Measurements from ENCODE around the gene SAFB2. TPM values are rescaled to one million over a fixed set of nuclear protein-coding genes. Genes with fewer than 3 reads are reported as not detected.

Gene SAFB2
- polyA plus RNA-seq, 2 of the 4 experiments (the other 2 are of a cell fraction), result 33.2 to 51.2 TPM

DNA sequence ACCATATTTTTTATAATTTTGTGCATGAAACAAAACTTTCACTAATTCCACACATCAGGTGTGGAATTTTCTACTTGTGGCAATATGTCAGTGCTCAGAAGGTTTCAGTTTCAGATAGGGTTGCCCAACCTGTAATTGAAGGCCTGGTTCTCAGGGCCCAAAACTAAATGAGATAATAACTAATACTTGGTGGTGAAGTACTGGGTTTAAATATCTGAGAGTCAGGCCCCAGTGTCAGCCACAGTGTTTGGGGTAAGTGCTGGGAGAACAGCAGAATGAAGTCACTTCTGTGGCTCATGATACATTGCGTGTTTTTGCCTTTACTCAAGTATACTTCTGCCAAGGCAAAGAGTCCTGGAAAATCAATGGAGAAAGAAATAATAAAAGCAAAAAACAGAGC lies 5.9 kb upstream of the SAFB2 start:
- CTCF ChIA-PET, result no interaction called here
- TF ChIP-seq RCOR1 (IDR thresholded peaks at IDR 0.05; ENCODE audit: low read depth, low read length) (no peak), NFE2L2 (conservative IDR thresholded peaks at IDR 0.05; ENCODE audit: low read length) (no peak), RNF2 (IDR thresholded peaks at IDR 0.05; ENCODE audit: borderline replicate concordance, low read depth) (no peak), JUNB (IDR thresholded peaks at IDR 0.05) (no peak), KDM5A (IDR thresholded peaks at IDR 0.05) (no peak), CBX2 (IDR thresholded peaks at IDR 0.05; ENCODE audit: borderline replicate concordance, low read depth) (no peak), RARB (CRISPR knock-in tag; IDR thresholded peaks at IDR 0.05) (no peak), POLR2AphosphoS2 (conservative IDR thresholded peaks at IDR 0.05; ENCODE audit: low read length) (no peak), HOXB5 (CRISPR knock-in tag; IDR thresholded peaks at IDR 0.05) (no peak), RFX5 (IDR thresholded peaks at IDR 0.05) (no peak), HDAC2 (IDR thresholded peaks at IDR 0.05) (no peak)
- TF ChIP-seq, protein P1, sequence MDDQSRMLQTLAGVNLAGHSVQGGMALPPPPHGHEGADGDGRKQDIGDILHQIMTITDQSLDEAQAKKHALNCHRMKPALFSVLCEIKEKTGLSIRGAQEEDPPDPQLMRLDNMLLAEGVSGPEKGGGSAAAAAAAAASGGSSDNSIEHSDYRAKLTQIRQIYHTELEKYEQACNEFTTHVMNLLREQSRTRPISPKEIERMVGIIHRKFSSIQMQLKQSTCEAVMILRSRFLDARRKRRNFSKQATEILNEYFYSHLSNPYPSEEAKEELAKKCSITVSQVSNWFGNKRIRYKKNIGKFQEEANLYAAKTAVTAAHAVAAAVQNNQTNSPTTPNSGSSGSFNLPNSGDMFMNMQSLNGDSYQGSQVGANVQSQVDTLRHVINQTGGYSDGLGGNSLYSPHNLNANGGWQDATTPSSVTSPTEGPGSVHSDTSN (IDR thresholded peaks at IDR 0.05), result no peak
- TF ChIP-seq, protein P2, sequence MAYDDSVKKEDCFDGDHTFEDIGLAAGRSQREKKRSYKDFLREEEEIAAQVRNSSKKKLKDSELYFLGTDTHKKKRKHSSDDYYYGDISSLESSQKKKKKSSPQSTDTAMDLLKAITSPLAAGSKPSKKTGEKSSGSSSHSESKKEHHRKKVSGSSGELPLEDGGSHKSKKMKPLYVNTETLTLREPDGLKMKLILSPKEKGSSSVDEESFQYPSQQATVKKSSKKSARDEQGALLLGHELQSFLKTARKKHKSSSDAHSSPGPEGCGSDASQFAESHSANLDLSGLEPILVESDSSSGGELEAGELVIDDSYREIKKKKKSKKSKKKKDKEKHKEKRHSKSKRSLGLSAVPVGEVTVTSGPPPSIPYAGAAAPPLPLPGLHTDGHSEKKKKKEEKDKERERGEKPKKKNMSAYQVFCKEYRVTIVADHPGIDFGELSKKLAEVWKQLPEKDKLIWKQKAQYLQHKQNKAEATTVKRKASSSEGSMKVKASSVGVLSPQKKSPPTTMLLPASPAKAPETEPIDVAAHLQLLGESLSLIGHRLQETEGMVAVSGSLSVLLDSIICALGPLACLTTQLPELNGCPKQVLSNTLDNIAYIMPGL (CRISPR knock-in tag; IDR thresholded peaks at IDR 0.05; ENCODE audit: borderline replicate concordance), result no peak
- TF ChIP-seq, protein P3, sequence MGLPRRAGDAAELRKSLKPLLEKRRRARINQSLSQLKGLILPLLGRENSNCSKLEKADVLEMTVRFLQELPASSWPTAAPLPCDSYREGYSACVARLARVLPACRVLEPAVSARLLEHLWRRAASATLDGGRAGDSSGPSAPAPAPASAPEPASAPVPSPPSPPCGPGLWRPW (IDR thresholded peaks at IDR 0.05), result no peak
- TF ChIP-seq, protein P4, sequence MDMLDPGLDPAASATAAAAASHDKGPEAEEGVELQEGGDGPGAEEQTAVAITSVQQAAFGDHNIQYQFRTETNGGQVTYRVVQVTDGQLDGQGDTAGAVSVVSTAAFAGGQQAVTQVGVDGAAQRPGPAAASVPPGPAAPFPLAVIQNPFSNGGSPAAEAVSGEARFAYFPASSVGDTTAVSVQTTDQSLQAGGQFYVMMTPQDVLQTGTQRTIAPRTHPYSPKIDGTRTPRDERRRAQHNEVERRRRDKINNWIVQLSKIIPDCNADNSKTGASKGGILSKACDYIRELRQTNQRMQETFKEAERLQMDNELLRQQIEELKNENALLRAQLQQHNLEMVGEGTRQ (IDR thresholded peaks at IDR 0.05), result no peak
- no peak overlapping the region for H3K4me2 ChIP-seq
- FAIRE-seq, result no peak
- WGBS (ENCODE audit: missing lambda C conversion rate), result 93% methylated on average over 1 of the region's 1 CpG
- H3K9me3 ChIP-seq, result no peaks in the 10 kb centered on the region
- no peak for DNase-seq (ENCODE audit: low read depth in 1 of 2, low spot score in 1 of 2)
- POLR2A ChIA-PET, result no interaction called here
- H3K27ac ChIP-seq, result no peak overlapping the region
- no peak for ATAC-seq
- H3K4me1 ChIP-seq, result peaks cover 23% of the 10 kb centered on the region; the same call in 2 of the 3 replicates
- no peak overlapping the region for H3K4me3 ChIP-seq

DNA sequence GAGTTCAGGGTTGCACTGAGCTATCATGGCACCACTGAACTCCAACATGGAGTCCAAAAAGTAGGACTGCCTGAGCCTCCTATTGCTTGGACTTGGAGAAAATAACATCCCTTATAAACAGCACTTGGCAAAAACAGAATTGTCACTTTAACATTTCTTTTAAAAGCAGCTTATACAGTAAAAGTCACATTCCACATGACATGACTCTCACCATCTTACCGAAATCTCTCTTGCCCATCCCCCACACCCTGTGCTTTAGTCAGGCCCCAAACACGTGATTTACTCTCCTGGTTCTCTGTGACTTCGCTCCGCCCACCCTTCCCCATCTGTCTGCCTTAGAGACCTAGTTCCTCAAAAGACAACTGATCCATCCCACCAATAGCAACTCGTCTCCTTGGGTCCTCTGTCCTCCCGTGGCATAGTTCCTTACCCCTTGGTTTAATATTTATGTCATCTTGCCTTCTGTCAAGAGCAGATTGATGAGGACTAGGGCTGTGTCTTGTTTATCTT lies 4.9 kb upstream of the SAFB2 start:
- FAIRE-seq (no peak), DNase-seq (ENCODE audit: low read depth in 1 of 2, low spot score in 1 of 2) (no peak), ATAC-seq (no peak)
- TF ChIP-seq HEYL (CRISPR knock-in tag; IDR thresholded peaks at IDR 0.05), result no peak
- no peak for TF ChIP-seq RFX5 (IDR thresholded peaks at IDR 0.05)
- TF ChIP-seq ESRRA (IDR thresholded peaks at IDR 0.05; ENCODE audit: borderline replicate concordance, low read length), result no peak
- no peak for TF ChIP-seq HOXB5 (CRISPR knock-in tag; IDR thresholded peaks at IDR 0.05)
- TF ChIP-seq POLR2A (IDR thresholded peaks at IDR 0.05; ENCODE audit: low read length), result no peak
- Histone ChIP-seq H3K4me2 (no peak overlapping the region), H3K9me3 (no peaks in the 10 kb centered on the region), H3K4me3 (no peak overlapping the region), H3K4me1 (peaks cover 23% of the 10 kb centered on the region; the same call in 2 of the 3 replicates), H3K27ac (no peak overlapping the region)
- CTCF ChIA-PET, result interaction anchor here (0.7 kb wide), 1 partner anchor 62 kb away, joined by 5 read pairs; no protein-coding TSS in a partner anchor
- 82% methylated on average over 6 of the region's 6 CpGs for WGBS (ENCODE audit: missing lambda C conversion rate)
- POLR2A ChIA-PET, result no interaction called here

DNA sequence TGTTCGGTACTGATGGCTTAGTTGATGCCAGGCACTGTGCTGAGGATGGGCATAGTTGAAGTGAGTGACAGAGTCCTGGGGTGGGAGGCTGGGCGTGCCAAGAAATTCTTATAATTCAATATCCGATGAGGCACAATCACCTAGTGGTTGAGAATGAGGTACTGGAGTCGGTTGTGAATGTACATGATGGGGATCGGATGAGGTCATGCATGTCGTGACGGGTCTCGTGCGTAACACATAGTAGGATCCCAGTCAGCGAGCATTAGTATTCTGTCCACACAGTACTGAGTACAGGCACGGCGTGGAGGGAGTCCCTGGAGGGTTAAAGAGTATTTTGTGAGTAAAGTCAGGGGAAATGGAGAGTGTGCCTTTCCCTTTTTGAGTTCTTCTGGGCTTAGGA lies 3.1 kb upstream of the SAFB2 start:
- Histone ChIP-seq H3K4me1 (peaks cover 22% of the 10 kb centered on the region), H3K9me3 (no peaks in the 10 kb centered on the region), H3K4me2 (peak overlapping the region; percentile 89; the same call in 1 of the 3 replicates), H3K4me3 (no peak overlapping the region), H3K27ac (no peak overlapping the region)
- ChIA-PET CTCF (interaction anchor here (0.6 kb wide), 1 partner anchor 630 kb away, joined by 3 read pairs; no protein-coding TSS in a partner anchor), POLR2A (no interaction called here)
- no peak for ATAC-seq
- DNase-seq (ENCODE audit: low read depth in 1 of 2, low spot score in 1 of 2), result no peak
- TF ChIP-seq, protein P2 (CRISPR knock-in tag; IDR thresholded peaks at IDR 0.05; ENCODE audit: borderline replicate concordance), result no peak
- TF ChIP-seq HEYL (CRISPR knock-in tag; IDR thresholded peaks at IDR 0.05) (no peak), JUNB (IDR thresholded peaks at IDR 0.05) (no peak), RCOR1 (IDR thresholded peaks at IDR 0.05; ENCODE audit: low read depth, low read length) (no peak), POLR2AphosphoS2 (conservative IDR thresholded peaks at IDR 0.05; ENCODE audit: low read length) (no peak), EHMT2 (IDR thresholded peaks at IDR 0.05; ENCODE audit: low read depth) (no peak), CHD4 (IDR thresholded peaks at IDR 0.05; ENCODE audit: borderline replicate concordance) (no peak), RAD21 (conservative IDR thresholded peaks at IDR 0.05 in 1 of 2, IDR thresholded peaks at IDR 0.05 in 1 of 2) (no peak), BHLHE40 (IDR thresholded peaks at IDR 0.05; ENCODE audit: low read depth, low read length) (no peak), KDM5A (IDR thresholded peaks at IDR 0.05) (no peak), KDM1A (IDR thresholded peaks at IDR 0.05; ENCODE audit: low read depth) (no peak), ZSCAN20 (CRISPR knock-in tag; IDR thresholded peaks at IDR 0.05) (no peak)
- TF ChIP-seq, protein P5, sequence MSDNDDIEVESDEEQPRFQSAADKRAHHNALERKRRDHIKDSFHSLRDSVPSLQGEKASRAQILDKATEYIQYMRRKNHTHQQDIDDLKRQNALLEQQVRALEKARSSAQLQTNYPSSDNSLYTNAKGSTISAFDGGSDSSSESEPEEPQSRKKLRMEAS (IDR thresholded peaks at IDR 0.05), result no peak
- TF ChIP-seq, protein P4 (IDR thresholded peaks at IDR 0.05), result no peak
- WGBS (ENCODE audit: missing lambda C conversion rate), result 93% methylated on average over 12 of the region's 12 CpGs
- FAIRE-seq, result no peak

All from A549 (cell line).